GM12873 (cell line): ENCODE results near the gene PEX10.

Experiments used
- CTCF ChIP-seq: IDR thresholded peaks from 2 replicates; pipeline ENCODE4 v1.5.1; 2012; ENCODE audit warnings: low read depth, mild to moderate bottlenecking, moderate library complexity, low read length, control low read depth; ENCODE audit not compliant: insufficient read depth; ENCODE audit errors: missing control alignments

Gene PEX10

GRCh38 chr1:2391041-2391930 lies 21.1 kb downstream of the PEX10 start, which contains the start of the genes MORN1 and RER1:
Gene MORN1 (minus strand): TSS chr1:2391554. CDS start chr1:2391533, 21 bp downstream.
Gene RER1 (plus strand): TSS chr1:2391841. CDS start chr1:2395791, 3,950 bp downstream.
- TF ChIP-seq CTCF, result no peak

GRCh38 chr1:2389644-2390043 lies 22.7 kb downstream of the PEX10 start:
- no peak for TF ChIP-seq CTCF

- TF ChIP-seq CTCF, result no peak
Observed at GRCh38 chr1:2388004-2388913, 24.1 kb downstream of the PEX10 start.

GRCh38 chr1:2386636-2387611 lies 25.4 kb downstream of the PEX10 start:
- TF ChIP-seq CTCF, result no peak

- no peak for TF ChIP-seq CTCF
Observed at GRCh38 chr1:2385606-2386280, 26.6 kb downstream of the PEX10 start.

GRCh38 chr1:2384941-2385481 lies 27.4 kb downstream of the PEX10 start:
- no peak for TF ChIP-seq CTCF
